ENCODE results near the gene CYGB. TPM values are rescaled to one million over a fixed set of nuclear protein-coding genes. Genes with fewer than 3 reads are reported as not detected.

The CYGB gene
- total RNA-seq, 2 experiments from 2014 or later, result 0.40 TPM; not detected in 1

GRCh38 chr17:76493505-76494167 is 43.9 kb downstream of the CYGB start:
- Mint-ChIP-seq H3K27me3 (ENCODE audit: low read depth) (no peaks in the 10 kb centered on the region), H3K4me1 (ENCODE audit: low read depth) (peaks cover 89% of the 10 kb centered on the region), H3K9me3 (ENCODE audit: insufficient read depth) (no peaks in the 10 kb centered on the region), H3K36me3 (ENCODE audit: low read depth) (peaks cover 6% of the 10 kb centered on the region), H3K27ac (peak overlapping the region; percentile 97), H3K4me3 (peak overlapping the region; percentile 73)
- peak; percentile 40 for ATAC-seq
- CTCF ChIA-PET, result interaction anchor here (0.7 to 3.5 kb wide), 11 partner anchors 9 to 315 kb away, joined by 3 to 34 read pairs (median 3); partner anchors contain the start of genes AANAT, RHBDF2, SPHK1 and UBE2O
- DNase-seq, result peak; percentile 52
- POLR2A ChIA-PET, result interaction anchor here (0.7 to 2.8 kb wide), 8 partner anchors 7 to 188 kb away, joined by 3 to 12 read pairs (median 4); partner anchors contain the start of genes AANAT and RHBDF2

- POLR2A ChIA-PET, result interaction anchor here (0.7 to 2.8 kb wide), 9 partner anchors 8 to 243 kb away, joined by 3 to 12 read pairs (median 4); partner anchors contain the start of genes AANAT and RHBDF2
- H3K27me3 Mint-ChIP-seq (ENCODE audit: low read depth), result no peaks in the 10 kb centered on the region
- ATAC-seq, result peak; percentile 63
- peaks cover 4% of the 10 kb centered on the region for H3K36me3 Mint-ChIP-seq (ENCODE audit: low read depth)
- peak overlapping the region; percentile 73 for H3K4me3 Mint-ChIP-seq
- peak overlapping the region; percentile 97 for H3K27ac Mint-ChIP-seq
- peaks cover 83% of the 10 kb centered on the region for H3K4me1 Mint-ChIP-seq (ENCODE audit: low read depth)
- CTCF ChIA-PET, result interaction anchor here (0.7 to 3.5 kb wide), 11 partner anchors 10 to 314 kb away, joined by 3 to 34 read pairs (median 3); partner anchors contain the start of genes AANAT, RHBDF2, SPHK1 and UBE2O
- peak; percentile 66 for DNase-seq
- no peaks in the 10 kb centered on the region for H3K9me3 Mint-ChIP-seq (ENCODE audit: insufficient read depth)
Measured at GRCh38 chr17:76492989-76493501, 44.5 kb downstream of the CYGB start.

DNA sequence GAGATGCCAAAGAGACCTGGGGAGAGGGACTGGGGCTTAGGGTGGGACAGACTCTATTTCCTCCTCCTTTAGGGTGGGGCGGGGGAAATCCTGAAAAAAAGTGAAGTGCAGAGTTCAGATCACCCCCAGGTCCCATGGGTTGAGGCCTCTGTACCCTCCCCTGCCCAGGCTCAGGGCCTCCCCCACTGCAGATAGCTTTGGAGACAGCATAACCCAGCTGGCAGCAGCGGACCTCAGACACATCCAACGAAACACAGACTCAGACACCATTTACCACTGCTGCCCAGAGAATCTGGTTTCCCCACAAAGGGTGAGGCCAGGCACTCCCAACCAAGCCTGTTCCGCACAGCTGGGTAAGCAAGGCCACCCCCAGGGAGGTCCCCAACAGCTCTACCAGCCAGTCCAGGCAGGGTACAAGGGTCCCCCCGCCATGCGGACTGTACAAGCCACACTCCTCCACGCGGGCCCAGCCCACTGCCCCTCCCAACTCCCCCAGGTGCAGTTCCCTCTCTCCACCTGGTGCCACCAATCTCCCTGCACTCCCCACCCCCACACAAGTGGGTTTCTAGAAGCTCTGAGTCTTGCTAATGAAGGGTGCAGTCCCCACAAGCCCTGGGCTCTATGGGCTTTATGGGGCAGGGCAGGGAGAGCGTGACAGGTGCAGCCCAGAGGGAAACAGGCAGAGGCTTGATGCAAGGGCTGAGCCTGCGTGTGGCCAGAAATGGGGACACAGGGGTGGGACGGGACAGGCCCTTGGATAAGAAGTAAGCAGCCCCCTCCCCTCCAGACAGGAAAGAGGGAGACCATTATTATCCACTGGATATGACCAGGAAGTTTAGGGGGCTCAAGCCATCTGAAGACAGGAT is 45.2 kb downstream of the CYGB start:
- H3K36me3 Mint-ChIP-seq (ENCODE audit: low read depth), result peaks cover 11% of the 10 kb centered on the region
- DNase-seq, result peak; percentile 51
- CTCF ChIA-PET, result interaction anchor here (1.0 to 3.5 kb wide), 9 partner anchors 10 to 132 kb away, joined by 3 to 34 read pairs (median 8); partner anchors contain the start of genes AANAT, RHBDF2 and SPHK1
- H3K4me1 Mint-ChIP-seq (ENCODE audit: low read depth), result peaks cover 76% of the 10 kb centered on the region
- H3K4me3 Mint-ChIP-seq, result peak overlapping the region; percentile 73
- POLR2A ChIA-PET, result interaction anchor here (1.2 to 2.8 kb wide), 10 partner anchors 8 to 244 kb away, joined by 3 to 12 read pairs (median 4); partner anchors contain the start of genes AANAT and RHBDF2
- H3K27ac Mint-ChIP-seq, result peak overlapping the region; percentile 97
- H3K27me3 Mint-ChIP-seq (ENCODE audit: low read depth), result no peaks in the 10 kb centered on the region
- no peaks in the 10 kb centered on the region for H3K9me3 Mint-ChIP-seq (ENCODE audit: insufficient read depth)
- ATAC-seq, result peak; percentile 43

- H3K36me3 Mint-ChIP-seq (ENCODE audit: low read depth), result peaks cover 13% of the 10 kb centered on the region
- CTCF ChIA-PET, result interaction anchor here (0.9 to 3.5 kb wide), 8 partner anchors 11 to 132 kb away, joined by 3 to 34 read pairs (median 8); partner anchors contain the start of genes AANAT and RHBDF2
- peak overlapping the region; percentile 73 for H3K4me3 Mint-ChIP-seq
- peaks cover 71% of the 10 kb centered on the region for H3K4me1 Mint-ChIP-seq (ENCODE audit: low read depth)
- POLR2A ChIA-PET, result interaction anchor here (0.6 to 2.8 kb wide), 11 partner anchors 9 to 245 kb away, joined by 3 to 12 read pairs (median 4); partner anchors contain the start of genes AANAT and RHBDF2
- H3K9me3 Mint-ChIP-seq (ENCODE audit: insufficient read depth), result no peaks in the 10 kb centered on the region
- no peaks in the 10 kb centered on the region for H3K27me3 Mint-ChIP-seq (ENCODE audit: low read depth)
- peak overlapping the region; percentile 97 for H3K27ac Mint-ChIP-seq
- ATAC-seq, result peak; percentile 44
- peak; percentile 58 for DNase-seq
Measured at GRCh38 chr17:76491271-76492122, 46.0 kb downstream of the CYGB start.

- CTCF ChIA-PET, result interaction anchor here (0.6 to 2.3 kb wide), 4 partner anchors 10 to 82 kb away, joined by 3 to 7 read pairs (median 4); partner anchors contain the start of gene AANAT
- POLR2A ChIA-PET, result interaction anchor here (1.1 to 1.3 kb wide), 2 partner anchors 10 to 79 kb away, joined by 3 to 6 read pairs; no protein-coding TSS in a partner anchor
- Mint-ChIP-seq H3K9me3 (ENCODE audit: insufficient read depth) (no peaks in the 10 kb centered on the region), H3K4me1 (ENCODE audit: low read depth) (peaks cover 66% of the 10 kb centered on the region), H3K27ac (peak overlapping the region; percentile 97), H3K4me3 (no peak overlapping the region), H3K36me3 (ENCODE audit: low read depth) (peaks cover 13% of the 10 kb centered on the region), H3K27me3 (ENCODE audit: low read depth) (no peaks in the 10 kb centered on the region)
- DNase-seq (no peak), ATAC-seq (no peak)
Measured at GRCh38 chr17:76490112-76490710, 47.3 kb downstream of the CYGB start.

GRCh38 chr17:76487451-76488192 is 49.9 kb downstream of the CYGB start:
- DNase-seq (no peak), ATAC-seq (no peak)
- Mint-ChIP-seq H3K27ac (no peak overlapping the region), H3K9me3 (ENCODE audit: insufficient read depth) (no peaks in the 10 kb centered on the region), H3K27me3 (ENCODE audit: low read depth) (no peaks in the 10 kb centered on the region), H3K4me1 (ENCODE audit: low read depth) (peaks cover 45% of the 10 kb centered on the region), H3K36me3 (ENCODE audit: low read depth) (peaks cover 24% of the 10 kb centered on the region), H3K4me3 (no peak overlapping the region)
- ChIA-PET CTCF (interaction anchor here (1.2 kb wide), 1 partner anchor 21 kb away, joined by 5 read pairs; the partner anchor contains the start of gene AANAT), POLR2A (interaction anchor here (0.7 kb wide), 1 partner anchor 12 kb away, joined by 3 read pairs; no protein-coding TSS in a partner anchor)

DNA sequence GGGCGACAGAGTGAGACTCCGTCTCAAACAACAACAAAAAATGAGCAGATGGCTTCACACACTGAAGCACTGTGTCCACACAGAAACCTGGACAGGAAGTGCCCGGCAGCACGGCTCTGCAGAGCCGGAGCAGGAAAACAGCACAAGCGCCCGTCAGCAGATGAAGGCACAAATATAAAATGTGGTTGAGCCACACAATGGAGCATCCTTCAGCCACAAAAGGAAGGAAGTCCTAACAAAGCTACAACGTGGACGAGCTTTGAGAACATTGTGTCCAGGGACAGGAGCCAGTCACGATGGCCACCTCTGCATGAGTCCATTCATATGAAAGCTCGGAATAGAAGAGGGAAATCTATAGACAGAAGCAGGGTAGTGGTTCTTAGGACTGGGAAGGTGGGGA is 51.9 kb downstream of the CYGB start:
- no peak overlapping the region for H3K4me3 Mint-ChIP-seq
- CTCF ChIA-PET, result interaction anchor here (0.8 kb wide), 1 partner anchor 31 kb away, joined by 4 read pairs; no protein-coding TSS in a partner anchor
- no peaks in the 10 kb centered on the region for H3K9me3 Mint-ChIP-seq (ENCODE audit: insufficient read depth)
- no peak for DNase-seq
- peak overlapping the region; percentile 25 for H3K27ac Mint-ChIP-seq
- POLR2A ChIA-PET, result no interaction called here
- peaks cover 37% of the 10 kb centered on the region for H3K36me3 Mint-ChIP-seq (ENCODE audit: low read depth)
- H3K4me1 Mint-ChIP-seq (ENCODE audit: low read depth), result peaks cover 40% of the 10 kb centered on the region
- ATAC-seq, result no peak
- no peaks in the 10 kb centered on the region for H3K27me3 Mint-ChIP-seq (ENCODE audit: low read depth)

- DNase-seq, result no peak
- CTCF ChIA-PET, result no interaction called here
- H3K36me3 Mint-ChIP-seq (ENCODE audit: low read depth), result peaks cover 38% of the 10 kb centered on the region
- no peaks in the 10 kb centered on the region for H3K9me3 Mint-ChIP-seq (ENCODE audit: insufficient read depth)
- POLR2A ChIA-PET, result no interaction called here
- H3K4me1 Mint-ChIP-seq (ENCODE audit: low read depth), result peaks cover 35% of the 10 kb centered on the region
- H3K4me3 Mint-ChIP-seq, result no peak overlapping the region
- no peak overlapping the region for H3K27ac Mint-ChIP-seq
- H3K27me3 Mint-ChIP-seq (ENCODE audit: low read depth), result no peaks in the 10 kb centered on the region
- no peak for ATAC-seq
Measured at GRCh38 chr17:76484228-76484725, 53.2 kb downstream of the CYGB start.

DNA sequence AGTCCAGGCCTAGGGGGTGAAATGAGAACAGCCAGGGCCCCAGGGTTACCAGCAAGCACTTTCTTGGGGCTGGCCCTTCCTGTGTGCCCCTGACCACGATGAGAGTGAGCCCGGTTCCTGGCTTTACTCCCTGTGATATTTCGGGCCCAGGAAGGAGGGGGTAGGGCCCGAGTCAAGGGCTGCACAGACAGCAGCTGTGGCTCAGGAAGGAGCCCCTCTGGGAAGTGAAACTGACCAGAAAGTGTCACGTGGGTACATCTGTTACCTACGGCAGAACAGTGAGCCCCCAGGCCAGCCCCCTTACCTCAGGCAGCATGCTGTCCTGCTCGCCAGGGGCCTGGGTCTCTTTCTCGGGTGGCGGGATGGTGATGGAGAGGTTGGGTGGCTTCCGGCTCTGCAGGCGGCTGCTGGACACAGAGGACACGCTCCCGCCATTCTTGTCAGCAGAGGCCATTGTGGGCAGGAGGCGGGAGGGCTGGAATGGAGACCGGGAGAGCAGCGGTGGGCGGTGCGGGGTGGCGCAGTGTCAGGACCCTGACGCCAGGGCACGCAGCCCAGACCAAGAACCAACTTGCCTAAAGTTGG is 56.3 kb downstream of the CYGB start:
- peak overlapping the region; percentile 22 for H3K4me3 Mint-ChIP-seq
- H3K9me3 Mint-ChIP-seq (ENCODE audit: insufficient read depth), result no peaks in the 10 kb centered on the region
- DNase-seq, result no peak
- no peaks in the 10 kb centered on the region for H3K27me3 Mint-ChIP-seq (ENCODE audit: low read depth)
- POLR2A ChIA-PET, result interaction anchor here (0.7 to 2.2 kb wide), 3 partner anchors 10 to 22 kb away, joined by 3 to 10 read pairs (median 6); no protein-coding TSS in a partner anchor
- peak overlapping the region; percentile 84 for H3K27ac Mint-ChIP-seq
- H3K36me3 Mint-ChIP-seq (ENCODE audit: low read depth), result peaks cover 39% of the 10 kb centered on the region
- CTCF ChIA-PET, result interaction anchor here (0.8 to 2.1 kb wide), 6 partner anchors 9 to 28 kb away, joined by 6 to 9 read pairs (median 8); partner anchors contain the start of genes AANAT and UBE2O
- peaks cover 31% of the 10 kb centered on the region for H3K4me1 Mint-ChIP-seq (ENCODE audit: low read depth)
- peak; percentile 54 for ATAC-seq

Data from activated CD8-positive, alpha-beta T cell treated with anti-CD3 and anti-CD28 coated beads, Interleukin-2, amount 10 ng/mL, durations not matched to agents 7 days and 5 days (primary cell).